Neuronal stem cell (in vitro differentiated cells): ENCODE measurements around the gene PFKFB4.
"Not testable (repeated sequence)": the region's sequence is repeated elsewhere in the genome, so short reads cannot be mapped to it uniquely, and the experiment has no call there.

ENCODE experiments used
- DNase-seq: peaks from one replicate; pipeline ENCODE4 v3.0.0-alpha.2; 2013; ENCODE audit warnings: low spot score
- H2AFZ ChIP-seq: one replicate; pipeline ENCODE4 v1.6.1; 2013; ENCODE audit warnings: mild to moderate bottlenecking, low read length, inconsistent platforms
- H2AK5ac ChIP-seq: 2 replicates; pipeline ENCODE4 v1.6.1; 2013; ENCODE audit warnings: low read depth, mild to moderate bottlenecking, inconsistent platforms, low read length, moderate library complexity, mixed read lengths
- H2BK120ac ChIP-seq: 2 replicates; pipeline ENCODE4 v1.6.1; 2013; ENCODE audit warnings: low read depth, mild to moderate bottlenecking, inconsistent platforms, low read length, moderate library complexity, mixed read lengths
- H2BK12ac ChIP-seq: one replicate; pipeline ENCODE4 v1.6.1; 2013; ENCODE audit warnings: low read length, inconsistent platforms
- H2BK15ac ChIP-seq: 2 replicates; pipeline ENCODE4 v1.6.1; 2013; ENCODE audit warnings: mild to moderate bottlenecking, low read length, inconsistent platforms, mixed read lengths
- H2BK5ac ChIP-seq: one replicate; pipeline ENCODE4 v1.6.1; 2013; ENCODE audit warnings: inconsistent platforms, mild to moderate bottlenecking, low read length, moderate library complexity
- H3K14ac ChIP-seq: one replicate; pipeline ENCODE4 v1.6.1; 2013; ENCODE audit warnings: low read length, inconsistent platforms
- H3K18ac ChIP-seq: 2 replicates; pipeline ENCODE4 v1.6.1; 2013; ENCODE audit warnings: low read length, inconsistent platforms
- H3K23ac ChIP-seq: 2 replicates; pipeline ENCODE4 v1.6.1; 2013; ENCODE audit warnings: low read depth, mild to moderate bottlenecking, mixed read lengths, low read length, inconsistent platforms; ENCODE audit not compliant: poor library complexity
- H3K27ac ChIP-seq: replicated peaks from 3 replicates; pipeline ENCODE4 v1.5.1; 2013; ENCODE audit warnings: low read length, inconsistent platforms
- H3K27me3 ChIP-seq, 3 experiments: 2 replicates each; pipeline ENCODE4 v1.6.1; 2013; ENCODE audit warnings: low read length in 3 of 3, mild to moderate bottlenecking in 2 of 3, inconsistent platforms in 1 of 3, low read depth in 1 of 3, mixed read lengths in 1 of 3, moderate library complexity in 1 of 3; ENCODE audit not compliant: control insufficient read depth in 3 of 3, insufficient read depth in 3 of 3
- H3K36me3 ChIP-seq, 2 donors: replicated peaks in 1 of 2; 2 replicates each; pipeline ENCODE4 v1.6.1; 2013; ENCODE audit warnings: low read length in 2 of 2; ENCODE audit not compliant: control insufficient read depth in 2 of 2, insufficient read depth in 2 of 2
- H3K4ac ChIP-seq: 2 replicates; pipeline ENCODE4 v1.6.1; 2013; ENCODE audit warnings: inconsistent platforms, mild to moderate bottlenecking, low read length, moderate library complexity
- H3K4me1 ChIP-seq, 2 donors: 1 replicate in 1 of 2; 2 replicates in 1 of 2; pipeline ENCODE4 v1.6.1; 2013; ENCODE audit warnings: low read length in 2 of 2, low read depth in 1 of 2; ENCODE audit not compliant: control insufficient read depth in 2 of 2, insufficient read depth in 1 of 2
- H3K4me2 ChIP-seq: one replicate; pipeline ENCODE4 v1.6.1; 2013; ENCODE audit warnings: mild to moderate bottlenecking, low read length, inconsistent platforms; ENCODE audit not compliant: insufficient read depth, poor library complexity, severe bottlenecking
- H3K4me3 ChIP-seq, 2 donors: 2 replicates each; pipeline ENCODE4 v1.5.1; 2013; ENCODE audit warnings: low read length in 2 of 2, mild to moderate bottlenecking in 2 of 2, inconsistent platforms in 1 of 2, moderate library complexity in 1 of 2
- H3K79me1 ChIP-seq: one replicate; pipeline ENCODE4 v1.6.1; 2013; ENCODE audit warnings: low read depth, mild to moderate bottlenecking, inconsistent platforms, low read length, moderate library complexity
- H3K9ac ChIP-seq: one replicate; pipeline ENCODE4 v1.6.1; 2013; ENCODE audit warnings: mild to moderate bottlenecking, low read depth, low read length, inconsistent platforms; ENCODE audit not compliant: poor library complexity
- H3K9me3 ChIP-seq, 2 donors: replicated peaks in 1 of 2; 2 replicates each; pipeline versions ENCODE3 to v1.6.1; 2013; ENCODE audit warnings: low read length in 2 of 2, mild to moderate bottlenecking in 2 of 2, inconsistent platforms in 1 of 2, low read depth in 1 of 2, mixed read lengths in 1 of 2, moderate library complexity in 1 of 2; ENCODE audit not compliant: control insufficient read depth in 2 of 2, insufficient read depth in 1 of 2
- H4K8ac ChIP-seq: one replicate; pipeline ENCODE4 v1.6.1; 2013; ENCODE audit warnings: low read depth, mild to moderate bottlenecking, inconsistent platforms, low read length, moderate library complexity
- H4K91ac ChIP-seq: one replicate; pipeline ENCODE4 v1.6.1; 2013; ENCODE audit warnings: low read length, low read depth, mild to moderate bottlenecking, inconsistent platforms; ENCODE audit not compliant: poor library complexity
- WGBS, 2 donors: extraction: QIAGEN DNeasy Blood & Tissue Kit; methylation state at CpG; one replicate each; pipeline ENCODE4 v1.1.7; 2013; ENCODE audit warnings: missing lambda C conversion rate in 2 of 2, mixed read lengths in 1 of 2; ENCODE audit not compliant: insufficient read length in 2 of 2, insufficient replicate concordance in 1 of 2; ENCODE audit errors: extremely low coverage in 2 of 2; 5-methylcytosine and 5-hydroxymethylcytosine counted together

Gene PFKFB4

DNA sequence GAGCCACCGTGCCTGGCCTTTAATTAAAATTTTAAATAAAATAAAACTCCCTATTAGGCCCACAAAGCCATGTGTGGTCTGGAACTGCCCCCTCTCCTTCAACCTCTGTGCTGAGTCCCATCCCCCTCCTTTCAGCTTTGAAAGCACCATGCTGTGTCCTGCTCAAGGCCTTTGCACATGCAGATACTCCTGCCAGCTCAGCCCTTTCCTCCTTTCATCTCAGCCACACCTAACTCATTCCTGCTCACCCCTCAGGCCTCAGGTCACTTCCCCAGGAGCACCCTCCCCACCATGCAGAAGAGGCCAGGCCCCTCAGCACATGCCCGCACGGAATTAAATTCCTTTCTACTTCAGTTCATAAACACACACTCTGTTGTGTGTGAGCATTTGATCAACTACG is 82.0 kb downstream of the PFKFB4 start:
- Histone ChIP-seq H2AK5ac (no peak overlapping the region), H2BK120ac (no peak overlapping the region), H3K27me3 (no peaks in the 10 kb centered on the region), H2BK12ac (no peak overlapping the region), H2AFZ (no peak overlapping the region), H3K9me3 (no peaks in the 10 kb centered on the region), H3K4me3 (no peak overlapping the region), H3K4ac (no peak overlapping the region), H3K27ac (peak overlapping the region; percentile 21), H3K18ac (no peak overlapping the region), H3K23ac (no peak overlapping the region), H4K8ac (no peak overlapping the region), H3K36me3 (peaks cover 0 to 15% of the 10 kb centered on the region in 2 donors), H3K9ac (no peak overlapping the region), H4K91ac (no peak overlapping the region), H2BK5ac (no peak overlapping the region), H3K4me1 (peaks cover 11 to 14% of the 10 kb centered on the region in 2 donors), H3K14ac (no peak overlapping the region), H2BK15ac (no peak overlapping the region), H3K79me1 (peaks cover 6% of the 10 kb centered on the region), H3K4me2 (no peak overlapping the region)
- no CpG with 5 or more reads among the region's 4 CpGs for WGBS, 2 donors
- DNase-seq, result no peak

DNA sequence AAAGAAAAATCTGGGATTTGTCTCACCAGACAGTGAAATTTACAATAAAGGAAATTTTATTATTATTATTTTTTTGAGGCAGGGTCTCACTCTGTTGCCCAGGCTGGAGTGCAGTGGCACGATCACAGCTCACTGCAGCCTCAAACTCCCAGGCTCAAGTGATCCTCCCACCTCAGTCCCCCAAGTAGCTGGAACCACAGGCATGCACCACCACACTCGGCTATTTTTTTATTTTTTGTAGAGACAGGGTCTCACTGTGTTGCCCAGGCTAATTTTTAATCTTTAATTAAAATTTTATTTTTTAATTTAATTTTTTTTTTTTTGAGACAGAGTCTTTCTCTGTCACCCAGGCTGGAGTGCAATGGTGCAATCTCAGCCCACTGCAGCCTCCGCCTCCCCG is 82.6 kb downstream of the PFKFB4 start:
- not testable (repeated sequence) for H3K23ac ChIP-seq, H4K91ac ChIP-seq, H3K4me2 ChIP-seq, H3K9ac ChIP-seq, H2AFZ ChIP-seq, H4K8ac ChIP-seq, H2BK15ac ChIP-seq, H2BK120ac ChIP-seq, H3K27me3 ChIP-seq, H3K79me1 ChIP-seq, H3K27ac ChIP-seq, H2BK12ac ChIP-seq, H3K4me3 ChIP-seq, H2BK5ac ChIP-seq, H3K4ac ChIP-seq, DNase-seq, H3K14ac ChIP-seq, H3K9me3 ChIP-seq, H3K18ac ChIP-seq, H2AK5ac ChIP-seq
- WGBS, 2 donors, result no CpG with 5 or more reads among the region's 4 CpGs
- Histone ChIP-seq H3K36me3 (peaks cover 5 to 19% of the 10 kb centered on the region in 2 donors), H3K4me1 (peaks cover 11 to 14% of the 10 kb centered on the region in 2 donors)

DNA sequence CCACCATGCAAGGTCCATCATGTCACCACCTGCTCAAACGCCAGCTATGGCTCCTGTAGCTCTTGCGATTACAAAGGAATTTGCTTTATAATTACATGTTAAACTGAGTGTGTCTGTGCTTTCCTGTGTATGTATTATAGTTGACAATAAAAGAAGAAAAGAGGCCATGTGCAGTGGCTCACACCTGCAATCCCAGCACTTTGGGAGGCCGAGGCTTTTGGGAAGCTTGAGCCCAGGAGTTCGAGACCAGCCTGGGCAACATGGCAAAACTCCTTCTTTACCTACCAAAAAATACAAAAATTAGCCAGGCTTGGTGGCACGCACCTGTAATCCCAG is 83.0 kb downstream of the PFKFB4 start:
- Histone ChIP-seq H3K9ac (no peak overlapping the region), H3K27me3 (no peaks in the 10 kb centered on the region), H2BK12ac (no peak overlapping the region), H2AFZ (peak overlapping the region; percentile 84), H2BK5ac (no peak overlapping the region), H3K14ac (no peak overlapping the region), H3K4me3 (peak overlapping the region in 1 of 2 donors; percentile 76), H3K9me3 (no peaks in the 10 kb centered on the region), H3K79me1 (peaks cover 8% of the 10 kb centered on the region), H3K4me1 (peaks cover 11 to 14% of the 10 kb centered on the region in 2 donors), H3K4me2 (peak overlapping the region; percentile 72), H3K27ac (peak overlapping the region; percentile 64), H3K36me3 (peaks cover 9 to 21% of the 10 kb centered on the region in 2 donors), H2BK120ac (no peak overlapping the region), H2BK15ac (no peak overlapping the region), H3K18ac (peak overlapping the region; percentile 83), H4K91ac (no peak overlapping the region), H2AK5ac (no peak overlapping the region), H3K4ac (no peak overlapping the region), H3K23ac (no peak overlapping the region), H4K8ac (no peak overlapping the region)
- no CpG with 5 or more reads among the region's 5 CpGs for WGBS, 2 donors
- DNase-seq, result no peak

DNA sequence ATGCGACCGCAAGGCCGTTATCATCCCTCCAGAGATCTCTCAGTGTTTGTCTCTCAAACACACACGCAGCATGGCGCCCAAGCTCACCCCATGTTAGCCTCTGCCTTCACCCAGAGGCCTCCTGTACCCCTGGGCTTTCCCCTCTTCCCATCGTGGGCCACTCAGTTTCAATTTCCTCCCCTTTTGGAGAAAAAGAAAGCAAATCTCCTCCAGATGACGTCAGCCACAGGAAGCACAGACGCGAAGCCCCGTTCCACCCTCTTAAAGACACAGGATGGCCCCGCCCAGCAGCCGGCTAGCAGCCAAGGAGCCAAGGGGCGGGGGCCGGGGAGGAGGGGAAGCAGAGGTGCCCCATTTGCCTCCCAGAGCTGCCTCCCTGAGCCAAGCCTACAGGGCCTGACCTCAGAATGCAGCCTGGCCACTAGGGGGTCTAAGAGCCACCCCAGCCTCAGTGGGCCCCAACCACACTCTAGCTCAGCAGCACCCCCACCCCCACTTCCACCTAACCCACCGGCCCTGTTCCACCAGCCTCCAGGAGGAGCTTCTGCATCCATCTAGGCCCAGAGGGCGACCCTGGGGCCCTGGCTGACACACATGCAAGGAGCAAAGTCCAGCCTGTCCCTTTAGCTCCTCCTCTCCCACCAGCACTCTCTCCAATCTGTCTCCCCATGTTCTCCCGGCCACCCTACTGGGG is 83.5 kb downstream of the PFKFB4 start:
- peak overlapping the region; percentile 84 for H2AFZ ChIP-seq
- H3K4ac ChIP-seq, result no peak overlapping the region
- peak overlapping the region; percentile 72 for H3K4me2 ChIP-seq
- H2BK15ac ChIP-seq, result peak overlapping the region; percentile 96
- no peak overlapping the region for H3K14ac ChIP-seq
- no peaks in the 10 kb centered on the region for H3K27me3 ChIP-seq
- H4K91ac ChIP-seq, result no peak overlapping the region
- peak; percentile 84 for DNase-seq
- peak overlapping the region; percentile 79 for H3K27ac ChIP-seq
- H2BK5ac ChIP-seq, result peak overlapping the region; percentile 56
- peak overlapping the region; percentile 76 to 81 for H3K4me3 ChIP-seq
- no peak overlapping the region for H3K23ac ChIP-seq
- no peaks in the 10 kb centered on the region for H3K9me3 ChIP-seq
- peaks cover 8% of the 10 kb centered on the region for H3K79me1 ChIP-seq
- H3K36me3 ChIP-seq, result peaks cover 14 to 26% of the 10 kb centered on the region in 2 donors
- WGBS, 2 donors, result no CpG with 5 or more reads among the region's 17 CpGs
- peaks cover 11 to 14% of the 10 kb centered on the region in 2 donors for H3K4me1 ChIP-seq
- H2AK5ac ChIP-seq, result peak overlapping the region; percentile 86
- H2BK120ac ChIP-seq, result peak overlapping the region; percentile 73
- no peak overlapping the region for H2BK12ac ChIP-seq
- no peak overlapping the region for H4K8ac ChIP-seq
- peak overlapping the region; percentile 64 for H3K9ac ChIP-seq
- H3K18ac ChIP-seq, result peak overlapping the region; percentile 86
